Cardiac muscle cell (in vitro differentiated cells and primary cell): Measurements from ENCODE around the gene SETDB2. TPM values are rescaled to one million over a fixed set of nuclear protein-coding genes. Genes with fewer than 3 reads are reported as not detected.

Experiments
- DNase-seq, 2 donors: peaks; one replicate each; pipeline versions ENCODE4 v3.0.0 to v3.0.0-alpha.2; 2010 to 2017; ENCODE audit warnings: low read depth in 1 of 2, low spot score in 1 of 2
- H3K27ac ChIP-seq: fragments of 200-600 bp; sonication (generic); 2 replicates; pipeline ENCODE4 v1.5.1; 2016
- H3K27me3 ChIP-seq: fragments of 200-600 bp; sonication (generic); 2 replicates; pipeline ENCODE4 v1.6.0; 2016; ENCODE audit warnings: control low read depth
- H3K36me3 ChIP-seq: fragments of 200-600 bp; sonication (generic); 2 replicates; pipeline ENCODE4 v1.5.1; 2016; ENCODE audit warnings: control low read depth
- H3K4me1 ChIP-seq: fragments of 200-600 bp; sonication (generic); 2 replicates; pipeline ENCODE4 v1.8.1; 2017; ENCODE audit warnings: low read depth, mild to moderate bottlenecking, mixed run types
- H3K4me3 ChIP-seq: fragments of 200-600 bp; sonication (generic); 2 replicates; pipeline ENCODE4 v1.5.1; 2016; ENCODE audit warnings: mild to moderate bottlenecking
- H3K9me3 ChIP-seq: fragments of 200-600 bp; sonication (generic); 2 replicates; pipeline ENCODE4 v1.5.1; 2017; ENCODE audit warnings: low read depth, mild to moderate bottlenecking, control low read depth
- polyA plus RNA-seq: library from polyadenylated mRNA; unstranded; fragments of >200 nt; fragmentation: Nextera tagmentation; extraction: Ambion mirVana; gene quantifications from 2 replicates; pipeline ENCODE4 v1.2.1, GENCODE V29; 2016
- total RNA-seq: library from RNA; depleted of rRNA; stranded (reverse); fragments of >200 nt; gene quantifications from 2 replicates; pipeline ENCODE4 v1.2.3, GENCODE V29; 2016
- TF ChIP-seq, protein P1 (sequence below): IDR thresholded peaks from 2 replicates; pipeline ENCODE4 v1.5.1; 2012; ENCODE audit warnings: low read depth, mild to moderate bottlenecking, low read length

The SETDB2 gene
- total and polyA plus RNA-seq, 2 experiments from 2014 or later = 7.5 to 12.4 TPM

DNA sequence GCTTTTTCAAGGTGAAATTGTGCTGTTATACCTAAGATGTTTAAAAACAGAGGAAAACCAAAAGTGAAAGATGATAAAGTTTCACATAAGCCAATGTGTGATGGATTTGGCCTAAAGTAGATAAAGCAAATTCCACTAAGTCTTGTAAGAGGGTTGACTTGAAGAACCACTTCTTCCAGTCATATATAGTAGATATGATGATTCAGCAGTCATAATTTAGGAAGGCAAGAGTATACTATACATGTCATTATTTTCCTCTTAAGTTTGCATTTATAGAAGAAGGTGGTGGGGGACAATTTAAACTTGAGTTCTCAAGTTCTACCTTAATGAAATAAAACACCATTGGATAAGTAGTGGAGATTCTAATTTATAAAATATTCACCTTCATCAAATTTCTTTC, 88.9 kb downstream of the SETDB2 start:
- H3K9me3 ChIP-seq = no peaks in the 10 kb centered on the region
- DNase-seq = no peak
- peak overlapping the region; percentile 36 for H3K27ac ChIP-seq
- peaks cover 13% of the 10 kb centered on the region for H3K4me1 ChIP-seq
- TF ChIP-seq, protein P1, sequence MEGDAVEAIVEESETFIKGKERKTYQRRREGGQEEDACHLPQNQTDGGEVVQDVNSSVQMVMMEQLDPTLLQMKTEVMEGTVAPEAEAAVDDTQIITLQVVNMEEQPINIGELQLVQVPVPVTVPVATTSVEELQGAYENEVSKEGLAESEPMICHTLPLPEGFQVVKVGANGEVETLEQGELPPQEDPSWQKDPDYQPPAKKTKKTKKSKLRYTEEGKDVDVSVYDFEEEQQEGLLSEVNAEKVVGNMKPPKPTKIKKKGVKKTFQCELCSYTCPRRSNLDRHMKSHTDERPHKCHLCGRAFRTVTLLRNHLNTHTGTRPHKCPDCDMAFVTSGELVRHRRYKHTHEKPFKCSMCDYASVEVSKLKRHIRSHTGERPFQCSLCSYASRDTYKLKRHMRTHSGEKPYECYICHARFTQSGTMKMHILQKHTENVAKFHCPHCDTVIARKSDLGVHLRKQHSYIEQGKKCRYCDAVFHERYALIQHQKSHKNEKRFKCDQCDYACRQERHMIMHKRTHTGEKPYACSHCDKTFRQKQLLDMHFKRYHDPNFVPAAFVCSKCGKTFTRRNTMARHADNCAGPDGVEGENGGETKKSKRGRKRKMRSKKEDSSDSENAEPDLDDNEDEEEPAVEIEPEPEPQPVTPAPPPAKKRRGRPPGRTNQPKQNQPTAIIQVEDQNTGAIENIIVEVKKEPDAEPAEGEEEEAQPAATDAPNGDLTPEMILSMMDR = no peak
- no peaks in the 10 kb centered on the region for H3K27me3 ChIP-seq
- H3K4me3 ChIP-seq = no peak overlapping the region
- peaks cover 3% of the 10 kb centered on the region for H3K36me3 ChIP-seq

DNA sequence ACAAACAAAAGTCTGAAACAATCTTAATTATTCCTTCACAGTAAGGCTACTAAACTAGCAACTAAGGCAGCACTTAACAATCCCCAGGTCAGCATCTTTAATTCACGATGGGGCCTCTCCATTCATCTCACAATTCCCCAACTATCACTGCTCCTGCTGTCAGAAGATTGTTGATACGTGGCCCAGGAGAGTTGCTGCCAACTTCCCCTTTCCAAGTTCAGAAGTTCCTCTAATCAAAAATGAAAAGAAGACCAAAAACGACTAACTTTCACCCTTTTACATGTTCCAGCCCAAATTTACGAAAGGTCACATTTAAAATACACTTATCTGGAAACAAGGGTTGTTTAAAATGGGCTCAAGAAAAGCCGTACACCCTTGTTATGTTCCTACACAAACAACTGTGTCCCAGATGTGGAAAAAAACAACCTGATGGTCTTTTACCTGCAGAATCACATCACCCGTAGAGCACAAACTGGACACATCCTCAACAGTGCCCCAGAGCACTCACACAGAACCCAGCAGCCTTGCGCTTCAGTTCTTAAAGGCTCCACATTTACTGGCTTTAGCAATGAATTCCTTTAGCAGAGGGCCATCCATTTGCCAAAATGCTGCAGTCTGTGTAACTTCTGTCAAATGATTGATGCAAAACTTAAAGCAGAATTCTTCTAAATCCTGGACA, 89.7 kb downstream of the SETDB2 start:
- no peak for DNase-seq
- H3K9me3 ChIP-seq = no peaks in the 10 kb centered on the region
- no peaks in the 10 kb centered on the region for H3K27me3 ChIP-seq
- peaks cover 5% of the 10 kb centered on the region for H3K36me3 ChIP-seq
- H3K4me3 ChIP-seq = no peak overlapping the region
- H3K4me1 ChIP-seq = peaks cover 13% of the 10 kb centered on the region
- no peak overlapping the region for H3K27ac ChIP-seq
- TF ChIP-seq, protein P1 = no peak

DNA sequence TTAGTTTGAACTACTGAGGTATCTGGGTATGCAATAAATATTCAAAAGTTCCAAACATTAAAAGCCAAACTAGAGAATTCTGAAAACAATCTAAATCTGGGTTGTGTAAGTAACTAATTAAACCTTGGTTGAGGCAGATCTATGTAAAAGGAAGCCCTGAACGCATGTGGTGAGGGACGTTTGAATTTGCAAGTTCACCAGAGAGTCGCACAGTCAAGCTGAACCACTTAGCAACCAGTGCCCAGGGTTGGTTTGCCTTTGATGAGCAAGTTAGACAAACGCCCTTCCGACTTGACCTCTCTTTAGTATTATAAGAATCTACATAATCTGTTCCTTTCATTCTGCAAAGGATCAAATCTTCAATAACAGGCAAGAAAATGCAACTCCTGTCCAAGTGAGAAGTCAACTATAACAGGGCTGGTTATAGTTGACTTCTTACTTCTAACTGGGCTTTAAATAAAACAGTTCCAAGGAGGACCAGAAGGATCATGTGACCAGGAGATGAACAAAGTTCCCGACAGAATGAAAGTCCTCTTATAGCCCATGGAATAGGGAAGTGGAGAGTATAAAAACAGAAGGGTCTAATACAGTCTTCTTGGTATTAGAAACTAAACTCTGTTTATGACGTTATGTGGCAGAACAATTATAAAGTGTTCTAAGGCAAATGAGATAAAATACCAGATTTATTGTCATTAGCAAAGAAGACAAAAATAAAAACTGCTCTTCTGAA, 92.2 kb downstream of the SETDB2 start:
- Histone ChIP-seq H3K27me3 (no peaks in the 10 kb centered on the region), H3K9me3 (no peaks in the 10 kb centered on the region), H3K27ac (no peak overlapping the region), H3K4me3 (no peak overlapping the region), H3K4me1 (peaks cover 13% of the 10 kb centered on the region), H3K36me3 (peaks cover 15% of the 10 kb centered on the region)
- TF ChIP-seq, protein P1 = no peak
- no peak for DNase-seq

DNA sequence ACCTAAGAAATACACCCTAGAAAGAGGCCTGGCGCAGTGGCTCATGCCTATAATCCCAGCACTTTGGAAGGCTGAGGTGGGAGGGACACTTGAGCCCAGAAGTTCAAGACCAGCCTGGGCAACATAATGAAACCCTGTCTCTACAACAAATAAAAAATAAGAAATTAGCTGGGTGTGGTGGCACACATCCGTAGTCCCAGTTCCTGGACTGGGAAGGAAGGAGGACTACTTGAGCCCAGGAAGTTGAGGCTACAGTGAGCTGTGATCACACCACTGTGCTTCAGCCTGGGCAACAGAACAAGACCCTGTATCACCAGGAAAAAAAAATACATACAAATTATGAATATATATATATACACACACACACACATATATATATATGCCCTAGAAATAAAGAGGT, 94.3 kb downstream of the SETDB2 start:
- Histone ChIP-seq H3K9me3 (no peaks in the 10 kb centered on the region), H3K27me3 (no peaks in the 10 kb centered on the region), H3K4me1 (peaks cover under 1% of the 10 kb centered on the region), H3K27ac (no peak overlapping the region), H3K4me3 (no peak overlapping the region), H3K36me3 (peaks cover 15% of the 10 kb centered on the region)
- DNase-seq = no peak
- TF ChIP-seq, protein P1 = no peak

DNA sequence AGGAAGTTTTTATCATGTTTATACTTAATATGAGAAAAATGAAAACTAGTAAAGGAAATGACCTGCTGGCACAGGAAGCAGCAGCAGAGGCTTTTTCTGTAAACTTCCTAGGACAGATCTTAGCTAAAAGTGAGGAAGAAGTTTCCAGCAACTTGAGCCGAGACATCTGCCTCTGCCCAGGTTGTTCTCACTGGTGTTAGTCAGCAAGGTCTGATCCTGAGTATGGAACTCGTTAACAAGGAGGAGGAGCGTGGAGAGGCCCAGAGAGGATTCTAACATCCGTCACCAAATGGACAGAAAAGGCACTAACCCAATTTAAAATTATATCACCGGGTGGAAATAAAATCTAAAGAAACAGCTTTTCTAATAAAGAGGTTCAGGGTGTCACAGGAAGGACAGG, 95.2 kb downstream of the SETDB2 start:
- DNase-seq = no peak
- H3K4me3 ChIP-seq = no peak overlapping the region
- TF ChIP-seq, protein P1 = no peak
- H3K27me3 ChIP-seq = no peaks in the 10 kb centered on the region
- H3K9me3 ChIP-seq = no peaks in the 10 kb centered on the region
- H3K27ac ChIP-seq = no peak overlapping the region
- peaks cover 20% of the 10 kb centered on the region for H3K36me3 ChIP-seq
- no peaks in the 10 kb centered on the region for H3K4me1 ChIP-seq
